Mammary epithelial cell (primary cell): ENCODE data around the gene RALGAPA2.

Source experiments
- EZH2 ChIP-seq: IDR thresholded peaks from 2 replicates; pipeline ENCODE4 v1.6.1; 2012; ENCODE audit warnings: low read length, inconsistent platforms, borderline replicate concordance
- TF ChIP-seq, protein P1 (sequence below), 2 donors: IDR thresholded peaks in 1 of 2; conservative IDR thresholded peaks in 1 of 2; 2 replicates each; pipeline ENCODE4 v1.5.1; 2011 to 2012; ENCODE audit warnings: inconsistent platforms in 2 of 2, low read length in 2 of 2, mild to moderate bottlenecking in 2 of 2, control low read depth in 1 of 2, low read depth in 1 of 2; ENCODE audit not compliant: insufficient read depth in 1 of 2; ENCODE audit errors: extremely low read depth in 1 of 2

DNA sequence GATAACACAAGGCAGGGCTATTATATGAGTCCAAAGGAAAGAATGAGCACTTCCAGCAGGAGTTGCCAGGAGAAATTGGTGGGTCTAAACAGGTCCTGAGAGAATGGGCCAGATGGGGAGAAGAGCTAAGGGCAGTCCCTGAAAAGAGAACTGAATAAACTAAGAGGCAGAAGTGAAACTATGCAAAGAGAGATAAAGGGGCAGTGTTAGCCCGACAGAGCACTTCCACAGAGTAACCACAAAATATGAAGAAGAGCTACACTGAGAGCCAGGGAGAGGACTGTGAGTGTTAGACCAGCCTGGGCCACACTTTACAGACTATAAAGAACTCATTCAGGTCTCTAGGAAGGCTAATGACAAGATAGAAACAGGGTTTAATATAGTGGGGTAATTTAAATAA is 43.8 kb downstream of the RALGAPA2 start:
- TF ChIP-seq, protein P1, sequence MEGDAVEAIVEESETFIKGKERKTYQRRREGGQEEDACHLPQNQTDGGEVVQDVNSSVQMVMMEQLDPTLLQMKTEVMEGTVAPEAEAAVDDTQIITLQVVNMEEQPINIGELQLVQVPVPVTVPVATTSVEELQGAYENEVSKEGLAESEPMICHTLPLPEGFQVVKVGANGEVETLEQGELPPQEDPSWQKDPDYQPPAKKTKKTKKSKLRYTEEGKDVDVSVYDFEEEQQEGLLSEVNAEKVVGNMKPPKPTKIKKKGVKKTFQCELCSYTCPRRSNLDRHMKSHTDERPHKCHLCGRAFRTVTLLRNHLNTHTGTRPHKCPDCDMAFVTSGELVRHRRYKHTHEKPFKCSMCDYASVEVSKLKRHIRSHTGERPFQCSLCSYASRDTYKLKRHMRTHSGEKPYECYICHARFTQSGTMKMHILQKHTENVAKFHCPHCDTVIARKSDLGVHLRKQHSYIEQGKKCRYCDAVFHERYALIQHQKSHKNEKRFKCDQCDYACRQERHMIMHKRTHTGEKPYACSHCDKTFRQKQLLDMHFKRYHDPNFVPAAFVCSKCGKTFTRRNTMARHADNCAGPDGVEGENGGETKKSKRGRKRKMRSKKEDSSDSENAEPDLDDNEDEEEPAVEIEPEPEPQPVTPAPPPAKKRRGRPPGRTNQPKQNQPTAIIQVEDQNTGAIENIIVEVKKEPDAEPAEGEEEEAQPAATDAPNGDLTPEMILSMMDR (conservative IDR thresholded peaks at IDR 0.05 in 1 of 2, IDR thresholded peaks at IDR 0.05 in 1 of 2; ENCODE audit: extremely low read depth in 1 of 2, insufficient read depth in 1 of 2, low read depth in 1 of 2, low read length in 2 of 2): no peak
- no peak for TF ChIP-seq EZH2
